ENCODE results near the gene STAC.
A peak's percentile ranks its signal among the peaks of the same experiment; 100 is the strongest.

Gene STAC

GRCh38 chr3:36403661-36404060, 23.4 kb downstream of the STAC start:
- in situ Hi-C loops (cut with HindIII; ENCODE audit: low sequenced_read_pairs), result no loop called here
- no peak for TF ChIP-seq CTCF (IDR thresholded peaks at IDR 0.05; ENCODE audit: low read depth, low read length, missing control alignments)
- no peak overlapping the region for H3K4me3 ChIP-seq (ENCODE audit: low read depth, low read length)
- no peak for DNase-seq (ENCODE audit: low read depth)

GRCh38 chr3:36405190-36405589, 24.9 kb downstream of the STAC start:
- DNase-seq (ENCODE audit: low read depth), result no peak
- in situ Hi-C loops (cut with HindIII; ENCODE audit: low sequenced_read_pairs), result no loop called here
- no peak overlapping the region for H3K4me3 ChIP-seq (ENCODE audit: low read depth, low read length)
- TF ChIP-seq CTCF (IDR thresholded peaks at IDR 0.05; ENCODE audit: low read depth, low read length, missing control alignments), result no peak

- TF ChIP-seq CTCF (IDR thresholded peaks at IDR 0.05; ENCODE audit: low read depth, low read length, missing control alignments), result peak; percentile 16
- no peak for DNase-seq (ENCODE audit: low read depth)
- in situ Hi-C loops (cut with HindIII; ENCODE audit: low sequenced_read_pairs), result no loop called here
- H3K4me3 ChIP-seq (ENCODE audit: low read depth, low read length), result no peak overlapping the region
These were observed 27.8 kb downstream of the STAC start for GRCh38 chr3:36408146-36408545.

GRCh38 chr3:36409862-36410261, 29.6 kb downstream of the STAC start:
- DNase-seq (ENCODE audit: low read depth), result no peak
- no peak overlapping the region for H3K4me3 ChIP-seq (ENCODE audit: low read depth, low read length)
- TF ChIP-seq CTCF (IDR thresholded peaks at IDR 0.05; ENCODE audit: low read depth, low read length, missing control alignments), result no peak
- in situ Hi-C loops (cut with HindIII; ENCODE audit: low sequenced_read_pairs), result no loop called here

- in situ Hi-C loops (cut with HindIII; ENCODE audit: low sequenced_read_pairs), result no loop called here
- H3K4me3 ChIP-seq (ENCODE audit: low read depth, low read length), result no peak overlapping the region
- no peak for TF ChIP-seq CTCF (IDR thresholded peaks at IDR 0.05; ENCODE audit: low read depth, low read length, missing control alignments)
- no peak for DNase-seq (ENCODE audit: low read depth)
These were observed 31.3 kb downstream of the STAC start for GRCh38 chr3:36411587-36411986.

- in situ Hi-C loops (cut with HindIII; ENCODE audit: low sequenced_read_pairs), result no loop called here
- DNase-seq (ENCODE audit: low read depth), result no peak
- no peak for TF ChIP-seq CTCF (IDR thresholded peaks at IDR 0.05; ENCODE audit: low read depth, low read length, missing control alignments)
- H3K4me3 ChIP-seq (ENCODE audit: low read depth, low read length), result no peak overlapping the region
These were observed 36.3 kb downstream of the STAC start for GRCh38 chr3:36416599-36416998.

- no peak overlapping the region for H3K4me3 ChIP-seq (ENCODE audit: low read depth, low read length)
- TF ChIP-seq CTCF (IDR thresholded peaks at IDR 0.05; ENCODE audit: low read depth, low read length, missing control alignments), result no peak
- no peak for DNase-seq (ENCODE audit: low read depth)
- in situ Hi-C loops (cut with HindIII; ENCODE audit: low sequenced_read_pairs), result no loop called here
These were observed 36.9 kb downstream of the STAC start for GRCh38 chr3:36417237-36417636.
